ENCODE measurements around the gene HS3ST3B1. TPM values are rescaled to one million over a fixed set of nuclear protein-coding genes. Genes with fewer than 3 reads are reported as not detected.

The HS3ST3B1 gene
- total and polyA plus RNA-seq, 9 donors = 3.2 to 9.9 (median 5.9) TPM

DNA sequence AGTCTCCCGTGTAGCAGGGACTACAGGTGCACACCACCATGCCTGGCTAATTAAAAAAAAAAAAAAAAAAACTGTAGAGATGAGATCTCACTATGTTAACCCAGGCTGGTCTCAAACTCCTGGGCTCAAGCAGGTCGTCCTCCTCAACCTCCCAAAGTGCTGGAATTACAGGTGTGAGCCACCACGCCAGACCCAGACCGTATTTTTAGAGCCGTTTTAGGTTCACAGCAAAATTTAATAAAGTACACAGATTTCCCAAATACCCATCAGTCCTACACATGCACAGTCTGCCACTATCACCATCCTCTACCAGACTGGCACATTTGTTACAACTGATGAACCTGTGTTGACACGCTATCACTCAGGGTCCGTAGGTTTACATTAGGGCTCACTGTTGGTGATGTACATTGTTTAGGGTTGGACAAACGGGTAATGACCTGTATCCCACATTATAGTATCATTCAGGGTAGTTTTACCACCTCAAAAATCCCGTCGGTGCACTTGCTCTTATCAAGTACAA, 10.4 kb downstream of the HS3ST3B1 start:
- no peaks in the 10 kb centered on the region for H3K27me3 ChIP-seq
- H3K4me3 ChIP-seq = no peak overlapping the region
- no peak for TF ChIP-seq POLR2A (IDR thresholded peaks at IDR 0.05)
- TF ChIP-seq, protein P1, sequence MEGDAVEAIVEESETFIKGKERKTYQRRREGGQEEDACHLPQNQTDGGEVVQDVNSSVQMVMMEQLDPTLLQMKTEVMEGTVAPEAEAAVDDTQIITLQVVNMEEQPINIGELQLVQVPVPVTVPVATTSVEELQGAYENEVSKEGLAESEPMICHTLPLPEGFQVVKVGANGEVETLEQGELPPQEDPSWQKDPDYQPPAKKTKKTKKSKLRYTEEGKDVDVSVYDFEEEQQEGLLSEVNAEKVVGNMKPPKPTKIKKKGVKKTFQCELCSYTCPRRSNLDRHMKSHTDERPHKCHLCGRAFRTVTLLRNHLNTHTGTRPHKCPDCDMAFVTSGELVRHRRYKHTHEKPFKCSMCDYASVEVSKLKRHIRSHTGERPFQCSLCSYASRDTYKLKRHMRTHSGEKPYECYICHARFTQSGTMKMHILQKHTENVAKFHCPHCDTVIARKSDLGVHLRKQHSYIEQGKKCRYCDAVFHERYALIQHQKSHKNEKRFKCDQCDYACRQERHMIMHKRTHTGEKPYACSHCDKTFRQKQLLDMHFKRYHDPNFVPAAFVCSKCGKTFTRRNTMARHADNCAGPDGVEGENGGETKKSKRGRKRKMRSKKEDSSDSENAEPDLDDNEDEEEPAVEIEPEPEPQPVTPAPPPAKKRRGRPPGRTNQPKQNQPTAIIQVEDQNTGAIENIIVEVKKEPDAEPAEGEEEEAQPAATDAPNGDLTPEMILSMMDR (IDR thresholded peaks at IDR 0.05) = no peak
- TF ChIP-seq EP300 (IDR thresholded peaks at IDR 0.05) = no peak
- WGBS, 3 donors = 92 to 94% (median 93%) methylated on average over 10 of the region's 10 CpGs
- H3K4me1 ChIP-seq (ENCODE audit: insufficient read depth) = peaks cover 4% of the 10 kb centered on the region
- no peak overlapping the region for H3K27ac ChIP-seq
- DNase-seq = no peak
- H3K9me3 ChIP-seq = no peaks in the 10 kb centered on the region
- H3K36me3 ChIP-seq = no peaks in the 10 kb centered on the region
- intact Hi-C loops (cut with DNase I) = no loop called here

DNA sequence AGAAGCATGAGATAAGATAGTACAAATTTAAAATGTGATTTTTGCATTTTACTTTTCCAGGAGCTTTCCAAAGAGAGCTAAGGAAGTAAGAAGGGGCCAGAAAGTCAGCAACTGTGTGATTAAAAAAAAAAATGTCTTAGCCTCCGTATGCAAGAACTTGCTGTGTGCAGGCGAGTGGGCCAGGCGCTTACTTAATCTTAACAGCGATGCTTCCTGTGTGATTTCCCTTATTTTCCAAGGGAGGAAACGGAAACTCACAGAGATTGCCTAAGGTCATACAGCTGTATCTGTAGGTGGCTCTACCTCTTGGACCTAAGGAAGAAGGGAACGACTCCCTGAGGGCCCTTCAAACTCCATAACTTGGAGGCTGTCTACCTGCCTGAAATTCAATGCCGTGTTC, 11.1 kb downstream of the HS3ST3B1 start:
- TF ChIP-seq POLR2A (IDR thresholded peaks at IDR 0.05) = no peak
- Histone ChIP-seq H3K4me1 (ENCODE audit: insufficient read depth) (peaks cover 4% of the 10 kb centered on the region), H3K9me3 (no peaks in the 10 kb centered on the region), H3K4me3 (no peak overlapping the region), H3K36me3 (no peaks in the 10 kb centered on the region), H3K27ac (no peak overlapping the region), H3K27me3 (no peaks in the 10 kb centered on the region)
- intact Hi-C loops (cut with DNase I) = no loop called here
- DNase-seq = no peak
- 85 to 94% (median 85%) methylated on average over 7 of the region's 7 CpGs for WGBS, 3 donors

DNA sequence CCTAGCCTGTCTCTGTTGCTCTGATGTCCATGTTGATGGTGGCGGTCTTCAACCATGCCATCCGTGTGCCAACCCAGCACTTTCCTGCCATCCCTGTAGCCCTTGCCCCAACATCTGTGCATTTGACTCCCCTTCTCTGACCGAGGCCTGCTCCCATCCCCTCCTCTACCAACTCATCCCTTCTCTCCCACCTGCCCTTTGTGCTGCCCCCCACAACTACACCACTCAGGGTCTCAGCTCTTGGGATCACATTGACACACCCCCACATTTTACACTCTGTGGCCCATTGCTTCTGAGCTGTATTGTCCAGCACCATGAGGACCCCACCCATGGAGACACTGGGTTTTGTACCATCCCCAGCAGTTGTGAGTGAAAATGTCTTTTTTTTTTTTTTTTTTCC, 11.6 kb downstream of the HS3ST3B1 start:
- Histone ChIP-seq H3K27me3 (no peaks in the 10 kb centered on the region), H3K4me1 (ENCODE audit: insufficient read depth) (peaks cover 4% of the 10 kb centered on the region), H3K9me3 (no peaks in the 10 kb centered on the region), H3K27ac (no peak overlapping the region), H3K4me3 (no peak overlapping the region), H3K36me3 (no peaks in the 10 kb centered on the region)
- TF ChIP-seq EP300 (IDR thresholded peaks at IDR 0.05) (no peak), POLR2A (IDR thresholded peaks at IDR 0.05) (no peak)
- WGBS, 3 donors = 91 to 97% (median 96%) methylated on average over 3 of the region's 3 CpGs
- intact Hi-C loops (cut with DNase I) = no loop called here
- no peak for DNase-seq

DNA sequence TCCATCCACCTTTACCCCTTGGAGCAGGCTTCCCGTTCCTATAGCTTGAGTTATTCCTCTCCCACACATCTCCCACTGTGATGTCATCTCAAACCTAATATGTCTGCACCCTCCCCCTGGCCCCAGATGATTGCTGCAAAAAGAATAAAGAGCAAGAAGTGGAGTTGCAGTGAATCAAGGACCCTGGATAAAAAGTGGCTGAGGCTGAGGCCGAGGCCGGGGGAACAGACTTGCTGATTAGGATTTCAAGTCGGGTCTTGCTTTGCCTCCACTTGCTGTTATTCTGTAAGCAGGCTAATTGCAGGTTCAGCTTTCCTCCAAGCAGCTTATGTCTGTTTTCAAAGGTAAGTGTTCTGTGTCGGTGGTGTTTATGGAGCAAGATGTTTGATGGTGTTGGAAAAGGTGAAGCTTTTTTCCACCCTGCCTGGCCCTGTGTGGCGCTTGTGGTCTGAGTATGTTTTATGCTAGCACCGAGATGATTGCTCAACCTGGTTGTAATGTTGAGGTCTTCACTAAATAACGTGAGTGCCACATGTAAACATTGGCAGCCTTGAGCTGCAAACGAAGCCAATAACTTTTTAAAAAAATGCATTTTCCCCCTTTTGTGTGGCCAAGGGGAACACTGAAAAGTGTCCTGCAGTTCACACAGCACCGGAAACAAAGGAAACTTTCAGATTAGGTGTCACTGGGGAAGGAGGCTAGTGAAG, 15.4 kb downstream of the HS3ST3B1 start:
- TF ChIP-seq, protein P1 (IDR thresholded peaks at IDR 0.05) = no peak
- TF ChIP-seq EP300 (IDR thresholded peaks at IDR 0.05) (no peak), POLR2A (IDR thresholded peaks at IDR 0.05) (no peak)
- no peaks in the 10 kb centered on the region for H3K36me3 ChIP-seq
- WGBS, 3 donors = 44 to 57% (median 53%) methylated on average over 10 of the region's 10 CpGs
- H3K27me3 ChIP-seq = no peaks in the 10 kb centered on the region
- no peaks in the 10 kb centered on the region for H3K4me1 ChIP-seq (ENCODE audit: insufficient read depth)
- intact Hi-C loops (cut with DNase I) = no loop called here
- DNase-seq = no peak
- no peak overlapping the region for H3K27ac ChIP-seq
- no peaks in the 10 kb centered on the region for H3K9me3 ChIP-seq
- H3K4me3 ChIP-seq = no peak overlapping the region

DNA sequence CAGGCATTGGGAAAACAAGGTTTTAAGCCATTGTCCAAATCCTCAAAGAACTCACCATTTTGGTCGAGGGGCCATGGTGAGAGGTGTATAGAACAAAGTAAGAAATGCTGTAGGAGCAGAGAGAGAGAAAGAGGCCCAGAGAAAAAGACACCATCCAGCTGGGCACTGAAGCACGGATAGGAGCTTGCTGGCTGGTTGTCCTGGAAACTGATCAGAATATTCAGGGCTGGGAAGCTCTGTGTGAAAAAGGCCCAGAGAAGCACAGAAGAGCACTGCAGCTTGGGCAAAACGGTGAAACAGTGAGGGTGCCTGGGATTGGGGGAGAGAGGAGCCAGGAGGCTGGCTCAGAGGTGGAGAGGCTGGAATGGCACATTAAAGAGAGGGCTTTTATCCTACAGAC, 16.5 kb downstream of the HS3ST3B1 start:
- no peaks in the 10 kb centered on the region for H3K27me3 ChIP-seq
- TF ChIP-seq POLR2A (IDR thresholded peaks at IDR 0.05) = no peak
- no peak for TF ChIP-seq EP300 (IDR thresholded peaks at IDR 0.05)
- TF ChIP-seq, protein P1 (IDR thresholded peaks at IDR 0.05) = no peak
- no peaks in the 10 kb centered on the region for H3K36me3 ChIP-seq
- no peak overlapping the region for H3K27ac ChIP-seq
- DNase-seq = no peak
- no peaks in the 10 kb centered on the region for H3K9me3 ChIP-seq
- no peak overlapping the region for H3K4me3 ChIP-seq
- no peaks in the 10 kb centered on the region for H3K4me1 ChIP-seq (ENCODE audit: insufficient read depth)
- intact Hi-C loops (cut with DNase I) = no loop called here
- 67 to 84% (median 84%) methylated on average over 3 of the region's 3 CpGs for WGBS, 3 donors

Data from ovary (tissue), 9 donors.